ENCODE data around the gene FEM1C. TPM values are rescaled to one million over a fixed set of nuclear protein-coding genes. Genes with fewer than 3 reads are reported as not detected.

Gene FEM1C
- total RNA-seq, 1 donor from 2014 or later: 46.9 TPM

DNA sequence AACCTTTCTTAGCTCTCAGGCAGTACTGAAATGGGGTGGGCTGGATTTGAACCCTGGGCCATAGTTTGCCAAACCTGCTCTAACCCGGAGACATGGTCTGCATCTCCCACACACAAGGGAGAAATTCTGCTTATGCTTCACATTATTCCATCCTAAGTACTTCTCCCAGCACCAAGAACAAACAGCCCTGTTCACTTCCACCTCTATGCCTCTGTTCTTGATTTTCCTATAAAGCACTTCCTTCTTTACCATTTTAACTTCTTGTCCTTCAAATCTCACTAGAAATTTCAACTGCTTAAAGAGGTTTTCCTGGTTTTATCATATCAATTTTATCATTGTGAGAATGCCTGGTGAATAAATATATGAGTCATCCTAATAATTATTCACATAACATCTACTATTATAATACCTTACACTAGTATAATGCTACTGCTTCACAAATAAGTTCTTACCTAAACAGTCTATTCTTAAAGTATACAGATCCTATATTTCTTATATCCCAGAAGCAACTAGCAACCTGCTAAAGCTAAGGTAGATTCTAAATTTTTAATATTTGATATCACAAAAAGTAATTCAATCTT is 12.7 kb downstream of the FEM1C start:
- DNase-seq (ENCODE audit: missing footprints) (no peak), ATAC-seq (no peak)
- intact Hi-C loops (cut with DNase I): no loop called here

DNA sequence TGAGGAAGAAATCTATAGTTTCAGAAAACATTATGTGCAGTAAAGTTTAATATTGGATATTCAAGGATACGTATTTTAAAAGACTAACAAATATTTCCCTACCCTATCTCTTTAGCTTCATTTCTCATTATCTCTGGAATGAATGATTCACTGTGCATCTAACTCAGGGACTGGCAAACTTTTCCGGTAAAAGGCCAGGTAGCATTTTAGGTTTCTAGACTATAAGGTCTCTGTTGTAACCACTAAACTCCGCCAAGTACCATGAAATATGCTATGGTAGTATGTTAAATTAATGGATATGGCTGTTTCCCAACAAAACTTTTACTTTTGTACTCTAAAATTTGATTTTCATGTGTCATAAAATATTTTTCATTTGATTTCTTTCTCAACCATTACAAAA is 13.2 kb downstream of the FEM1C start:
- intact Hi-C loops (cut with DNase I): no loop called here
- no peak for ATAC-seq
- DNase-seq (ENCODE audit: missing footprints): no peak

DNA sequence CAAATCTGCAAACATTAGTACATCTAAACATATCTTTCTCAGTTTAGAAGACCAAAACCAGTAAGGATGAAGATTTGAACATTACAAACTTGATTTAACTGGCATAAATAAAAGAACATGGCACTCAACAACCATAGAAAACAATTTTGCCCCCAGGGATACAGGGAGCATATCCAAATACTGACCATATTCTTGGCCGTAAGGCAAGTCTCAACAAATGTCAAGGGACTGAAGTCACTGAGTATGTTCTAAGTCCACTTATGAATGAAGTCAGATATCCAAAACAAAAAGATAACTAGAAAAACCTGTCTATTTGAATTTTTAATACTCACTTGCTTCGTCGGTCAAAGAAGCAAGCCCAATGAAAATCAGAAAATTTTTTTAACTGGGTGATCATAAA is 14.1 kb downstream of the FEM1C start:
- ATAC-seq: peak; percentile 57
- intact Hi-C loops (cut with DNase I): no loop called here
- no peak for DNase-seq (ENCODE audit: missing footprints)

DNA sequence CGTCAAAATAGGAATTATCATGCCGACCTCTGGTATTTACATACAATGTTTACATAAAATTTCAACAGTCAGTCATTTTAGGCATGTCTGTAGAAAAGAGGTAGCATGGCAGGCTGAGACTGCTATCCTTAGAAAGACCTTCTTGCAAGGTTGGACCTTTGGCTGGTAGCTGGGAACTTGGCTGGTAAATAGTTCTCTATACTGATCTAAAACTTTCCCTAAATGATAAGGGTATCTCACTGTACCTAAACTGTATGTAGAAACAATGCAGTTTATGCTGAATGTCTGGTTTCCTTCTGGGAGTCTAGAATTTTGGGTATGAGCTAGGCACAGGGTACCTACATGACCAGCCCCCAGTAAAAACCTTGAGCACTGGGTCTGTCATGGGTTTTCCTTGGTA is 18.0 kb downstream of the FEM1C start:
- DNase-seq (ENCODE audit: missing footprints) (no peak), ATAC-seq (no peak)
- intact Hi-C loops (cut with DNase I): no loop called here

DNA sequence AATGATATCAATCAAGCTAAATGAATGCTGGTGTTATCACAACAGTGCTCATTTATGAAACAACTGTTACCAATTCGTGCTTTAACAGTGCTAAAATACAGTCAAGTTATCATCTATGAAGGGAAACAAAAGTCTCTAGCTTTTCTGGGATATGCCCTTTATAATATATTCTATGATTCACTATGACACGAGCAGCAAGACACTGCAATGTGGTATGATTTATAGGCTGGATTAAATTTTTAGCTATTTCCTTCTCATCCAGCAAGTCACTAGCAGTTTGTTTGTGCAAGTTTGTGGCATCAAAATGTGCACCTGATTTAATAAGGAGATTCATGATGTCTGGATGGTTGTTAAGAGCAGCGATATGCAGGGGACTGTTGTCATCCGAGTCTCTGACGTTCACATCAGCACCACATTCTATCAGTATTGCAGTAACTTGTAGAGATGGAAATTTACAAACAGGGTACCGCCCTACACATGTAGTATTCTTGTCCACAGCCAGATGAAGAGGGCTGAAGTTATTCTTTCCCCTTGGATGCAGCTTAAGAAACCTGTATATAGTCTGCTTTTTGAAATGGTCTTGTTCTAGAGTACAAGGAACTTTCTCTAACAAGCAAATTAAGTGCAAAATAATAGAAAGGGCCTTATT is 20.3 kb downstream of the FEM1C start:
- DNase-seq (ENCODE audit: missing footprints) (no peak), ATAC-seq (no peak)
- intact Hi-C loops (cut with DNase I): no loop called here

DNA sequence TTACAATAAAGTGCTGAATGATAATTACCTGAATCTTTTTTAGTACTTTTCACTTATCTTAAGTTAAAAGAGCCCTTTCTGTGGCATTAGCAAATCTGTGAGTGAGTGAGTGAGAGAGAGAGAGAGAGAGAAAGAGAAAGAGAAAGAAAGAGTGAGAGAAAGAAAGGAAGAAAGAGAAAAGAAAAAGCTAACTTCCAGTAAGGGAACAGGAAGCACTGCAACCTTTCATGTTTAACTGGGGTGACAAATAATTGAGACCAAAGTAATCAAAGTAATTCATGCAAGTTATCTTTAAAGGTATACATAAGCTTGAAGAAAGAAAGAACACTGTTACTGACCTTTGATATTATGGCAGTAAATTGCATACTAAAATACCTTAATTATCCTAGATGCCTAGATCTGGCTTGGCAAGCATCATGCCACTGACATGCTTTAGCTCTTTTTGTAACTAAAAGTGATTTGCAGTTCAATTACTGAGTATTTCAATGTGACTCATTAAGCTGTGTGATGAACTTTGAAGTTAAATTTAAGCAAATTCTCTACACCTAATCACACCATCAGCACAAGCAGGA is 21.7 kb downstream of the FEM1C start:
- no peak for DNase-seq (ENCODE audit: missing footprints)
- intact Hi-C loops (cut with DNase I): no loop called here
- no peak for ATAC-seq

DNA sequence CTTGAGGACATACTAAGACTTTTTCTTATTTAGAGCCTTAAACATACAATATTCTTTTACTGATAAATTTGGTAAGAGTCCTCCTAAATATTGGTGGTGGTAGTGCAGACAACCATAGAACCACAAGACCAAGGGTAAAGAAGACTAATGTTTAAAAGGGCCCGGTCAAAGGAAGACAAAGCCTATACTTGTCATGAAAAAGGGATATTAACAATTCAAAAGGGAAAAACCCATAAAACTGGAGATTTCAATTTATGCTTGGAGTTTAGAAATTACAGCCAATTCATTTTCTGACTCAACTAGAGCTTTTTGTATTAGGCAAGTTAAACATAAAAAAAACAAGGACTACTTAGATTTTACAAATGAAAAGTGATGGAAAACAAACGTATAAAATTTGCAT is 24.4 kb downstream of the FEM1C start:
- ATAC-seq (no peak), DNase-seq (ENCODE audit: missing footprints) (no peak)
- intact Hi-C loops (cut with DNase I): no loop called here

DNA sequence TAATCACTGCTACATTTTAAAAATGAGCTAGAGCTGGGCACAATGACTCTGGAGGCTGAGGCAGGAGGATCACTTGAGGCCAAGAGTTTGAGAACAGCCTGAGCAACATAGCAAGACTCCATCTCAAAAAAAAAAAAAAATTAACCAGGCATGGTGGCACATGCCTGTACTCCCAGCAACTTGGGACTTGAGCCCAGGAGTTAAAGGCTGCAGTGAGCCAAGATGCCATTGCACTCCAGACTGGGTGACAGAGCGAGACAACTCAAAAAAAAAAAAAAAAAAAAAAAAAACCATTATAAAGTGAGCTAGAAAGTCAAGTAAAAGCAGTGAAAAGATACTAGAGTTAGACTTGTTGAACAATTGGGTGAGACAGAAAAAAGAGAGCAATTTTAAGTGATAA is 28.2 kb downstream of the FEM1C start:
- intact Hi-C loops (cut with DNase I): no loop called here
- ATAC-seq: no peak
- no peak for DNase-seq (ENCODE audit: missing footprints)

DNA sequence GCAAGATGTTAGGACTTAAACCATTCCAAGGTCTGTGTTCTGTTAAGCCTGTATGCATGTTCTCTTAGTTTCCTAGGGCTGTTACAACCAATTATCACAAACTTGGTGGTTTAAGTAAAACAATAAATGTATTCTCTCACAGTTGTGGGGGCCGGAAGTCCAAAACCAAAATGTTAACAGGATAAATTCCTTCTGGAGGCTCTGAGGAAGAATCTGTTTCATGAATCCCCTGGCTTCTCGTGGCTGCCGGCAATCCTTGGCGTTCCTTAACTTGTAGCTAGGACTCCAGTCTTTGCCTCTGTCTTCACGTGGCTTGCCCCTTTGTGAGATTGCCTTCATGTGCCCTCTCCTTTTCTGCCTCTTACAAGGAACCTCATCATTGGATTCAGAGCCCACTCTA is 30.4 kb downstream of the FEM1C start:
- intact Hi-C loops (cut with DNase I): no loop called here
- DNase-seq (ENCODE audit: missing footprints) (no peak), ATAC-seq (no peak)

DNA sequence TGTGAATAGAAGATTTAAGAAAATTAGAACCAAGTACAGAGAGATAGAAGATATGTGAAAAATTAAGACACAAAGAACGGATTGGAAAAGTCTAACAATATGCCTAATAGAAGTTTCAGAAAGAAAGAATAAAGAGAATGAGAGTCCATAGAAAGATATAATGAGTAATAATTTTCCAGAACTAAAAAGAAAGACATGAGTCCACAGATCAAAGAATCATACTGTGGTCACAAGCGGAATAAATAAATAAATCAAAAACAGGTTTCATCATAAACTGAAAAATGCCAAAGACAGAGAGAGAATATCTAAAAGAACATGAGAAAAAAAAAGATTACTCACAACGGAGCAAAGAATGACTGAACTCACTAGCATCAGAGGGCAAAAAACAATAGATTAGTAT is 32.9 kb downstream of the FEM1C start:
- intact Hi-C loops (cut with DNase I): no loop called here
- no peak for ATAC-seq
- no peak for DNase-seq (ENCODE audit: missing footprints)

DNA sequence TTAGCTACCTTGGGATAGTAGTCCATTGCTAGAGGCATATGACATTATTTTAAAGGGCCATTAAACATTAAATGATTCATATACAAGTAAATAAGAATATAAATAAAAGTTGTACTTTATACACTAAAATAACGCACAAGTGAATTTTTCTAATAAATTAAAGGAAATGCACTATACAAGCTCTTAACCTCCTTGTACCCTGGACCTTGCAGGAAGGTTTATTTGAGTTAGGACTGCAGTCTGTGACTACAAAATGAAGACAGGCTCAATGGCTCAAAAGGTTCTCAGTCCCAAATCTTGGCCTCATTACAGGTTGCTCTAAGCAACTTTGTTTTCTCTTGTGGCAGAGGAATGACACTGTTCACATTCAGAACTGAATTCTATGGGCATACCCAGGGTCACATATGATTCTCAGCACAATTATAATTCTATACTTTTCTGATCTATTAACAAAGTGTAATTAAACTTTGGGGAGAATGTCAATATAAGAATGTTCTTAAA is 34.4 kb downstream of the FEM1C start:
- DNase-seq (ENCODE audit: missing footprints): no peak
- no peak for ATAC-seq
- intact Hi-C loops (cut with DNase I): no loop called here

DNA sequence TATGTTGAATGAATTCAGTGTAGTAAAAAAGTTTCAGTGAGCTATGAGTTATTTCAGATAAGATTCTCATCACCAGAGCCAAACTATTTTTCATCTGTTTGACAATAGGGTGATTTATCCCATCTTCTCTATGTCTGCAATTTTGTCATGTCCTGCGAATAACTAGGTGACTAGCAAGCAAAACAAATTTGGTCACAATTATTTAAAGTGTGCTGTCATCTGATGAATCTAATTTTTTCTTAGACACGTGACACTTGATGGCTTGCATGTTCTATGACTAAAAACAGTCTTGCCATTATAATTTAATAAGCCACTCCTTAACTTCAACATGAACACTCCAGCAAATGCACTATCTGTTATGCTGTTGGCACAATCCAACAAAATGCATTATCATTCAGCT is 35.0 kb downstream of the FEM1C start:
- no peak for ATAC-seq
- intact Hi-C loops (cut with DNase I): no loop called here

DNA sequence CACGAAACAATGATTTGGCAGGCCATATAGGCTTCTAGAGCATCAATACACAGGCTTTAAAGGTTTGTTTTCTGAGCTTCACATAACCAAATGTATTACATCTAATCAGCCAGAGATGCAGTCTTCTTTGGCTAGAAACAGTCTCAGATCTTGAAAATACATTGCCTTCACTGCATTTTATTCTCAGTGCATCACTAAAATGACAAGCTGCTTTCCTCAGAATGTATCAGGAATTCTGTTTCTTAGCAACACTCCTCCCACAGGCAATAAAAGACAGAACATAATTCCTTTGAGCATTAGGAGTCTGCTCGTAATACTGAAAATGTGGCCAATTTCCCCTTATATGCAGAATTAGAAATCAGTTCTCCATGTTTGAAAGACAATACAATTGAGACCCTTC is 36.9 kb downstream of the FEM1C start:
- intact Hi-C loops (cut with DNase I): no loop called here
- DNase-seq (ENCODE audit: missing footprints) (no peak), ATAC-seq (no peak)

More for the DNA sequence above, 35.0 kb downstream of the FEM1C start:
- no peak for DNase-seq (ENCODE audit: missing footprints)

DNA sequence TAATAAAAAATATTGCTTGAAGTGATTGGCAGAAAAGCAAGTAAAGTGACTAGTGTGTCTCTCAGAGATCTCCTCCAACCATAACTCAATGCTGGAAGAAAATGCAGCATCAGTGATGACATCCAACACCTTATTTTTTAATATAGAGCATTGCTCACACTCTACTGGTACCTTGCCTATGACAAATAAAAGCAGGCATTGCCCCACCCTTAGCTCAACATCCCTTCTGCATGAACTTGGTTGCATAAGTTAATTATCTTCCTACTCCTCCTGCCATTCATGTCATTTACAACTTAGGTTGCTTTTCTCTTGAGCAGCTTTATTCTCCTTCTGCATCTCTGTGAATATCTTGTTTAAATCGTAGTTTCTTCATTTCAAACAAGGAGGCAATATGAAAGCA is 41.2 kb downstream of the FEM1C start:
- ATAC-seq (no peak), DNase-seq (ENCODE audit: missing footprints) (no peak)
- intact Hi-C loops (cut with DNase I): no loop called here

DNA sequence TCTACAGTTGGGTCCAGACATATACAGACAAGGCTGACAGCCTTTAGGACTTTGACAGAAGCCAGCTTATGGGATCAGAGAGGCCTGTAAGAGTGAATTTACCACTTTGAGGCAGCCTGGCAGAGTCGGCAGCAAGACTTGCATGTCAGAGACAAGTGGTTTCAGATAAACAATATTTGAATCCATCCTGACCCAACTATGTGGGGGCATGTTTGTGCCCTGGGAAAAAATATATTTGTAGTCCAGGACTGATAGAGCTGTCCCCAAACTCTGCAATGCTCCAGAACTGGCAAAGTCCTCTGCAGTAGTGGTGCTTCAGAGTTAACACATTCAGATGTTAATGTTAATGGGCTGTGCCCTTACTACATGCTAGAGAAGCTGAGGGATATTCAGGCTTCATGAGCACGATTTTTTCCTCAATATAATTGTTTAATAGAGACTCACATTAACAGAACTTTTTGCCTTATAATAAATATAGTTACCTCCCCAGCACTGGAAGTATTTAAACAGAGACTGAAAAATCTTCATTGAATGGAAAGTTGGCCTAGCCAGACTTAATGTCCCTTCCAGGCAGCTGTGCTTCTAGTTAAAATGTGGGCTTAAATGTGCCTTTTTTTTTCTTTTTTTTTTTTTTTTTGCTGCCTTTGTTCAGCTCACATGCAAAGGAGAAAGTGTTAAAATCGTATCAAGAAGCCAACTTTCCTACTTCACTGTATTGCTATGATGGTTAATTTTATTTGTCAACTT is 42.9 kb downstream of the FEM1C start:
- intact Hi-C loops (cut with DNase I): no loop called here
- peak; percentile 86 for ATAC-seq
- no peak for DNase-seq (ENCODE audit: missing footprints)

DNA sequence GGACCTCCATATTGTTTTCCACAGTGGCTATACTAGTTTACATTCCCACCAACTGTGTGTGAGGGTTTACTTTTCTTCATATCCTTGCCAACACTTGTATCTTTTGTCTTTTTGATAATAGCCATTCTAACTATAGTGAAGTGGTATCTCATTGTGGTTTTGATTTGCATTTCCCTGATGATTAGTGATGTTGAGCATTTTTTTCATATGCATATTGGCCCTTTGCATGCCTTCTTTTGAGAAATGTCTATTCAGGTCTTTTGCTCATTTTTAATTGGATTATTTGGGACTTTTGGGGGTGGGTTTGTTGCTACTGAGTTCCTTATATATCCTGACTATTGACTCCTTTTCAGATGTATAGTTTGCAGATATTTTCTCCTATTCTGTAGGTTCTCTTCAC is 44.4 kb downstream of the FEM1C start:
- ATAC-seq (no peak), DNase-seq (ENCODE audit: missing footprints) (no peak)
- intact Hi-C loops (cut with DNase I): no loop called here

DNA sequence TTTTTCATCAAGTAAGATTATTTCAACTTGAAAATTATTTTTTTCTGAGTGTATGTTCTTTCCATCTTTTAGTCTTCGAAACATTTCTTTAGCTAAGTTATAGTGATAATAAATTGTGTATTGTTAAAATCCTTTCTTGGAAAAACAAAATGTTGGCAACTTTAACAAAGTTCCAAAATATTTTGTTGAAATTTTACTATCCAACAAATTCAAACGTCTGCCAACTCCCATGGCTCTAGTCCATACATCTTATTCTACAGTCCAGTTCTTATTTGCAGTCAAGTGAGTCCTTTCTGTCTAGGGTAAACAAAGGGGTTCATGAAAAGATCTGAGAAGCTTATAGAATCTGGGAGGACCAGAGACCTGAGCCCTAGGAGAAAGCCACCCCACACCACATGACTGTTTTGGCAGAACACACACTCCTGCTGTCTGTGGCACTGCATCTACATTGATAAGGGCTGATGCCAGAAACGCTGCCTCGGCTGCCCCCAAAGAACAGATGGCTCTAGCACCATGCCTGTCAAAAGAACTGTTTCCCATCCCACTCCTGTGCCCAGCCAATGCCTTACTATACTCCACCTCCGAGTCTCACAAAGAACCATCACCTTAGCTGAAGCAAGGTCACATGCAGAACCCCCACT is 47.5 kb downstream of the FEM1C start:
- DNase-seq (ENCODE audit: missing footprints): peak; percentile 45
- ATAC-seq: peak; percentile 37
- intact Hi-C loops (cut with DNase I): no loop called here

DNA sequence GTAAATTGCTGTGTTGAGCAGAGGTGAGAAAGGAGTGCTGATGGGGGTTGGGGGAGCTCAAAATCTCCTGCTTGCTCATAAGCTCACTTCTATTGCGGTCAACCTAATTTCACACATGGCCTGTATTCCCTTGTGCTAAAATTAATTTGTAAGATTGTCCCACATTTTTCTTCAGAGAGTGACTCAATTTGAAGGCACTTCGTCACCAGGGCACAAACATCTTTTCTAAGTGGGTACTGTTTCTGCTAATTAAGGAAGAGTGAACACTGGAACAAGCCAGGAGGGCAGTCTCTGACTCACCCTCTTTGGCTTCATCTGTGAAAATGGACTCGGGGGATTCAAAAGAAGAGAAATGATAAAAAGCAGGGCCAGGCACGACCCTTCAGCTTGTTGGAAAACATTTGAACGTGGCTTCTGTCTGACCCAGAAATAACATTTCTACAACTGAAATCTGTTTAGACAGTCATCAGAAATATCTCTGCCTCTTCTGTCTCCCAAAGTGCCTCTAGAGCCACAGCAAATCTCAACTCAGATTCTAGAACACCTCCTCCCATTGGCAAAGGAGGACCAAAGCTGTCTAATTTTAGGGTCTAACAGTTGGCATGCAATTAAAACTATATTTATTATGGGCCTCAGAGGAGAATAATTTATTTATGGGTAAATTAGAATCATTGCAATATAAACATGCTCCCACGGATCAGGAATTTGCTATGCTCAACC is 49.8 kb downstream of the FEM1C start:
- DNase-seq (ENCODE audit: missing footprints) (no peak), ATAC-seq (no peak)
- intact Hi-C loops (cut with DNase I): no loop called here

DNA sequence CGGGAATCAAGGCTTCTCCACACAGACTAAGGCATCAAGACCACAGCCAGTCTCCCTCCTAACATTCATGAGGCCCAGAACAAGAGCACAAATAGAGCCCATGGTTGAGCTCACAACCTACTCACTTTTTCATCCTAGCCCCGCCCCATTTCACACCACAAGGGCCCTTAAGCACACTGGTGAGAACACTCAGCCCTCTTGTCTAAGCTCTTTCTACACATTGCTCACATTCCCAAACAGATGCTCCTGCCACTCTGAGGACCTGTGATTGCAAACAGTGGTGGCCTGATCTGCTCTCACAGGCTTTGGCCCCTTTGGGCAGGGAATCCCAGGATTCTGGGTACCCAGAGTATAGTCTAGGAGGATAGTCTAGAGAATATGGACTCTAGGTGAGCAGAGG is 54.0 kb downstream of the FEM1C start:
- DNase-seq (ENCODE audit: missing footprints) (no peak), ATAC-seq (no peak)
- intact Hi-C loops (cut with DNase I): no loop called here

Measured in Right ventricle myocardium inferior (tissue), 1 donor.